WI38 (cell line): ENCODE data around the gene GSX2.

ENCODE experiments used
- H3K4me3 ChIP-seq: 2 replicates; pipeline ENCODE4 v1.5.1; 2011; ENCODE audit warnings: low read depth, mild to moderate bottlenecking, control low read depth, low read length
- TF ChIP-seq, protein P1 (sequence below): IDR thresholded peaks from 2 replicates; pipeline ENCODE4 v1.5.1; 2012; ENCODE audit warnings: low read depth, mild to moderate bottlenecking, control low read depth, low read length

The GSX2 gene

DNA sequence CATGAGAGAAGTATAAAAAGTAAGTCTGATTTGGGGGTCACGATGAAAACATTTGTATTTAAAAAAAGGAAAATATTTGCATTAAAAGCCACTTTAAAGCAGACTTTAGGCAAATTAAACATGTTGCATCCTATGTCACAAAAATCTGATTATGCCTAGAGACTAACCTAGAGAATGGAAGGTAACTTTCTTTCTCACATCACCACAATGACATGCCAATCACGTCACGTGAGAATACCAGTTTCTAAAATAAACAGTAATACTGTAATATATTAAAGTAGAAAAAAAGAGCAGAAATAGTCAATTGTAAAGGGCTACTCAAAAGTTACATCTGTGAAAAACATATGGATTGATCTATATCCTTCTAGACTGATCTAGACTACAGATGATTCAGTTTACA is 38.9 kb upstream of the GSX2 start:
- TF ChIP-seq, protein P1, sequence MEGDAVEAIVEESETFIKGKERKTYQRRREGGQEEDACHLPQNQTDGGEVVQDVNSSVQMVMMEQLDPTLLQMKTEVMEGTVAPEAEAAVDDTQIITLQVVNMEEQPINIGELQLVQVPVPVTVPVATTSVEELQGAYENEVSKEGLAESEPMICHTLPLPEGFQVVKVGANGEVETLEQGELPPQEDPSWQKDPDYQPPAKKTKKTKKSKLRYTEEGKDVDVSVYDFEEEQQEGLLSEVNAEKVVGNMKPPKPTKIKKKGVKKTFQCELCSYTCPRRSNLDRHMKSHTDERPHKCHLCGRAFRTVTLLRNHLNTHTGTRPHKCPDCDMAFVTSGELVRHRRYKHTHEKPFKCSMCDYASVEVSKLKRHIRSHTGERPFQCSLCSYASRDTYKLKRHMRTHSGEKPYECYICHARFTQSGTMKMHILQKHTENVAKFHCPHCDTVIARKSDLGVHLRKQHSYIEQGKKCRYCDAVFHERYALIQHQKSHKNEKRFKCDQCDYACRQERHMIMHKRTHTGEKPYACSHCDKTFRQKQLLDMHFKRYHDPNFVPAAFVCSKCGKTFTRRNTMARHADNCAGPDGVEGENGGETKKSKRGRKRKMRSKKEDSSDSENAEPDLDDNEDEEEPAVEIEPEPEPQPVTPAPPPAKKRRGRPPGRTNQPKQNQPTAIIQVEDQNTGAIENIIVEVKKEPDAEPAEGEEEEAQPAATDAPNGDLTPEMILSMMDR: no peak
- H3K4me3 ChIP-seq: peak overlapping the region; percentile 99

DNA sequence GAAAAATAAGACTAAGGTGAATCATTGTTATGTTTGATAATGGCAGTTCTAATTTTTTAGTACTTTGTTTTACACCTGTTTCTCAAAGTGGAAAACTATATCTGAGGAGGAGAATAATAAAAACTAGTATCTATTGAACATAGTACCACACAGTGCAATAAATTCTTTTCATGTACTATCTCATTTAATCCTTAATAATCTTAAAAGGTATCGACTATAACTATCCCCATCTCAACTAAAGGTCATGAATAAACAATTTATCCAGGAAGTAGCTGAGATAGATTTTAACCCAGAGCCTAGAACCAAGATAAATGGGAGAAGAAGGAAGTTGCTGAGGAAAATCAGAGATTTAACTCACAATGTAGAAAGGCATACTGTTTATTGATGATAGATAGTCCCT is 38.1 kb upstream of the GSX2 start:
- peak overlapping the region; percentile 99 for H3K4me3 ChIP-seq
- TF ChIP-seq, protein P1: no peak

DNA sequence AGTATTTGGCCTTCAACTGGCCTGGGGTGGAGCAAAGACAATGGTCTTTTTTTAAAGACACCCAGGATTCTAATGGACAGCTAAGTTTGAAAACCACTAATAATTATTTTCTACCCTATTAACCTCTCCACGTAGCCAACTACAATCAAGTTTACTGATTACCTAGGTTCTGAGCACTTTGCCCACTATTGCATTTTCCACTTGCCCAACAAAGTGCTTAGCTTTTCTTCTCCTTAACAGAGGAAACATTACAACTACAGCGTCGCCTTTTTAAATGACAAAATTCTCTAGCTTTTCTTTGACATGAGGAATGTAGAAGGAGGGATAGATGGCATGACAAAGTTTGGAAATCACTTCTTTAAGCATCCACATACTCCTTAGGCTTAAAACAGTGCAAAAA is 37.6 kb upstream of the GSX2 start:
- TF ChIP-seq, protein P1: no peak
- H3K4me3 ChIP-seq: peak overlapping the region; percentile 99

DNA sequence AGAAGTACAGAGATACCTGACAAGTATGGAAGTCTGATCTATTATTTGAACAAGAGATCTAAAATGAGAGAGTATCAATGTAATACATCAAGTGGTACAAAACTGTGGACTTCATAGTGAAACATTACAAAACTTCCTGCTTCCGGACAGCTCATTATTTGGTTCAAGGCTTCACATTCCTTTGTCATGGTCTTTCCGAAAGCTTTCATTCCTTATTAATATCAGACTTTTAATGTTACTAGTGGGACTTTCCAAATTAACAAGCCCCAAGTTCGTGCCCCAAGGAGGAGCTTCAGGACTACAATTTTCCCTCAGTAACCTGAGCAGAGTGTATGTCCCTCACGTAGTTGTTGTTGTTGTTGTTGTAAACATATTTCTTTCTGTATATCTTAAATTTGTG is 36.7 kb upstream of the GSX2 start:
- peak overlapping the region; percentile 99 for H3K4me3 ChIP-seq
- TF ChIP-seq, protein P1: no peak

DNA sequence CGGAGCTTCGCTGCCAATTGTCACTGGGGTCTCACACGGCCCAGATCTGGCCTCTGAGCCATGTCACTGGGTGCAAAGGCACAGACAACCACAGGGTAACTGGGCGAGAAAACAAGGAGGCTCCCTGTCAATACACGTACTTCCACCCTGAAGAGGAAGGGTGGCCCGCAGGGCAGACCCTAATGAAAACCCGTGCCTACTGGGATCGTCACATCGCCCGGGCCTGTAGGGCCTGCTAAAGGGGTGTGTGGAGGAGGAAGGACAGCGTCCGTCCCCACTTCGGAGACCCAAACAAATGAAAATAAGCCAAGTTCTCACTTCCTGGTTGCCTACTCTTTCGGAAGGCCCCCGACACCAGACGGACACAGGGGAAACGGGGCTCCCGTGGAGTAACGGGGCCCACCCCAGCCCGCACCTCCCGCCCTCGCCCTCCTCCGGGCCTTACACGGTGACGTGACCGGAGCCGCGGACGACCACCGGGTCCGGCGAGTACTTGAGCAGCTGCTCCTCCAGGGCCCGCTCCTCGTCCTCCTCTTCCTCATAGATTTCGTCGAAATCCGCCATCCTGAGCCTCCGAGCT is 36.1 kb upstream of the GSX2 start:
- peak overlapping the region; percentile 99 for H3K4me3 ChIP-seq
- TF ChIP-seq, protein P1: no peak

DNA sequence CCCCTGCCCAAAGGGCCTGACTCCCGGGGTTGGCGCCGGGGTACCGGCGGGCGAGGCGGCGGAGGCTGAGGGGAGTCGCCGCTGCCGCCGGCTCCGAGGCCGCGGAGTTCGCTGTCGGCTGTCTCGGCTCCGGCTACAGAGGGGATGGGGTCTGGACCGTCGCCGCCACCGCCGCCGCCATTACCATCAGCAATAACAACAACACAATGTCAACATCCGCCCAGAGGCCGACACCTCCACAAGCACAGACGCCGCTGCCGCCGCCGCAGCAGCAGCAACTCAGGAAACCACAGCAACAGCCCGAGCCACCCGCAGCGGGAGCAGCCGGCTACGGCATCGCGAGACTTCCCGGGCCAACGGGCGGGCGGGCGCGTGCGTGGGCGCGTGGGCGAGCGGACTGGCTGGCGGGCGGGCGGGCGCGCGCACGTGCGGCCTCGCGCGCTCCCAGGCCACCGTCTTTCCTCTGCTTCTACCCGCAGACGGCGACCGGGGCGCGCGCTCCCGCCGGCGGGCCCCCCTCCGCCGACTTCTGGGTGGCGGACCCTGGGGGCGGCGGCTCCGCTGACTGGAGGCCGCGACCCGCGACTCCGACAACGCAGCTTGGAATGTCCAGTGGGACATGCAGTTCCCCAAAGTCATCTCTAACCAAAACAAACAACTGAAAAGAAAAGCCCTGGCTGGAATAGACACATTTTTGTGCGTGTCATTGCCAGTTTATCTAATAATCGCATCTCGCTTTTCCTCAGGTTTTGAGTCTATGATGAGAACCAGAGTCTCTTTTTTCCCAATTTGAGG is 35.4 kb upstream of the GSX2 start, which contains the start of gene CHIC2:
Gene CHIC2 (minus strand): TSS at position 289 of the 795 bp plus-strand sequence. CDS start 305 bp downstream, outside the sequence.
- peak within 1 kb of the TSS; percentile 99 for H3K4me3 ChIP-seq

More for the DNA sequence above, 35.4 kb upstream of the GSX2 start, which contains the start of gene CHIC2:
- TF ChIP-seq, protein P1: no peak
